Stimulated activated naive CD4-positive, alpha-beta T cell treated with Interleukin-2 at 50 U/mL for 16 hours (primary cell): ENCODE results near the gene DUS1L.

Experiments used
- DNase-seq: peaks from one replicate; lab custom pipeline; 2025; lab: John Stamatoyannopoulos, UW

The DUS1L gene

GRCh38 chr17:82076018-82076784, 10.6 kb upstream of the DUS1L start:
- no peak for DNase-seq

- no peak for DNase-seq
Measured at GRCh38 chr17:82073446-82073845, 7.8 kb upstream of the DUS1L start.

- DNase-seq: no peak
Measured at GRCh38 chr17:82072827-82073226, 7.2 kb upstream of the DUS1L start.

- DNase-seq: no peak
Measured at GRCh38 chr17:82070611-82071010, 5.0 kb upstream of the DUS1L start.

DNA sequence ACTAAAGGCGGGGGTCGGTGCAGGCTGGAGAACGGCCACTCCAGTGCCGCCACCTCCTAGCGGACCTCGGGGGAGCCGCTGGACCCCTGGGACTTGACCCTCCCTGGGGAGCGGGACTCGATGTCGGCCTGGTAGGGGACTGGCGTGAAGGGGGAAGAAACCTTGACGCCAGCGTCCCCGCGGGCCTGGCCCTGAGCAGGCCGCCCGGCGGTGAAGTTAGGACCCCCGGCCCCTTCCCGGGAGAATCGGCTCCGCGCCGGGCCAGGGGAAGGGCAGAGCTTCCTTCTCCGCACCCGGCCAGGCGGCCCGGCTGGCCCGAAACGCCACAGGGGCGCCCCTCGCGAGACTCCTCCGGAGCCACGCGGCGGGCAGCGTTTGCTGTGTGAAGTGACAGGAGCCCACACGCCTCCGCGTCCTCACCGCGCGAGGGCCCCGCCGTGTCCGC, 389 bp downstream of the DUS1L start:
- peak; percentile 36 for DNase-seq

DNA sequence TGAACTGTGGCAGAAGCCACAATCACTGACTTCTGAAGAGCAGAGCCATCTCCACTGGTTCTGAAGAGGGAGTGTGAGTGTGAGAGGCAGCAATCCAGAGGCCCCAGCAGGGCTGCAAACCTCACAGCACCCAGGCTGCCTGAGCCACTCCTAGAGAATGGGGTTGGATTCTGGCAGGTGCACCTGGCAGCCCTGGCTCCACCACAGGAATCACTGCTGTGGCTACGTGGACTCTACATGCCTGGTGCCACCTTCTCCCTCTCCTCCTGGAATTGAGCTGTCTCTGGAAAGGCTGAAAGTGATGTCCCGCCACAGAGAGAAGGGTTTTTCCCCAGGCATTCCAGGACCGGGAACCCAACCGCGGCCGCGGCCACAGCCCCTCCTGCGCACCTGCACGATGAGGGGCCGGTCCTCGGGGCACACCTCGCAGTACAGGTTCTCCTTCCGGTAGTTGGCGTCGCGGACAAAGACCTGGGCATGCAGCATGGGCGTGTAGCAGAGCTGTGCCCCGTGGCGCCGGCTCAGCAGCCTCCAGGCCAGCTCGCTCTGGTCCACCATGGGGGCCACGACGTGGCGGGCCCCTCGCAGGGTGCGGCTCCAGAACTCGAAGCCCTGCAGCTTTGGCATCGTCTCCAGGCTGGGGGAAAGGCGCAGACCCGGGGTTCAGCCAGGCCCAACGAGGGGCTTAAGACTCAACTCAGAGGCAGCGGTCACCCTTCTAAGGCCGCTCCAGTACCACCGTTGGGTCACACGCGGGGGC, 991 bp downstream of the DUS1L start:
- DNase-seq: no peak

DNA sequence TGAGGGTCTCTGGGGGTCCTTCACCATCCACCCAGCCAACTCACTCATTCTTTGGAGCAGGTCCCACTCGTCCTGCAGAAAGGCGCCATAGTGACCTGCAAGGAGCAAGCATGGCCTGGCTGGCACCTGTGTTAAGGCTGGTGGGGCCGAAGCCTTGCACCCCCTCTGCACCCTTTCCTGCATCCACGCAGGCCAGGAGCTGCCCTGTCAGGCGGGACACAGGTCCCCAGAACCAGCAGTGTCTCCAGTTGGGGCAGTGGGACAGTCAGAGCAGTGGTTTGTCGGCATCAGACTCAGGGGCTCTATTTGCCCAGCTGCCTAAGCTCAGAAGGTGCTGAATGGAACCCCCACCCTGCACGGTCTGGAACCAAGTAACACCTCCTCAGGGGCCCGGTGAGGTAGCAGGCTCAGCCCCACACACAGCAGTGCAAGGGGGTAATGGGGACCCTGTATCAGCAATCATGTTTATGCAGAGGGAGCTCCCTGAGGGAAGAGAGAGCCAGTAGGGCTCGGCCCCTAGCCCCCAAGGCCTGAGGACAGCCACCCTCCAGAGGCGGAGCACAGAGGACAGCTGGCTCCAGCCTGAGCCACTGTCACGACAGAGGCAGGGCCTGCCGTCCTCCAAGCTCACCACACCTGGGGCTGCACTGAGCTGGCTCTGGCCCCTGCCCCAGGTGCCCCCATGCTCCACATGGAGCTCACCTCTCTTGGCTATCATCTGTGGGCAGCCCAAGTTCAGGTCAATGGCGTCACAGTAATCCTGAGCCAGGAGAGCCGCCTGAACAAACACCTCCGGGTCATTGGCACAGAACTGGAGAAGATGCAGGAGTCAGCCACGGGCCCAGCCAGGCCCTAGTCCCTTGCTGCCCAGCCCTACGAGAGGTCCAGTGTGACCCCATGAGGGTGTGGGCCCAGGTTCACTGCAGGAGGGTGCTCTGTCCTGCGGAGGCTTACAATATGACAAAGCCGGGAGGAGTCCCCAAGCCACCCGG, 1.9 kb downstream of the DUS1L start:
- DNase-seq: no peak

GRCh38 chr17:82062984-82063368, 2.6 kb downstream of the DUS1L start:
- DNase-seq: no peak

DNA sequence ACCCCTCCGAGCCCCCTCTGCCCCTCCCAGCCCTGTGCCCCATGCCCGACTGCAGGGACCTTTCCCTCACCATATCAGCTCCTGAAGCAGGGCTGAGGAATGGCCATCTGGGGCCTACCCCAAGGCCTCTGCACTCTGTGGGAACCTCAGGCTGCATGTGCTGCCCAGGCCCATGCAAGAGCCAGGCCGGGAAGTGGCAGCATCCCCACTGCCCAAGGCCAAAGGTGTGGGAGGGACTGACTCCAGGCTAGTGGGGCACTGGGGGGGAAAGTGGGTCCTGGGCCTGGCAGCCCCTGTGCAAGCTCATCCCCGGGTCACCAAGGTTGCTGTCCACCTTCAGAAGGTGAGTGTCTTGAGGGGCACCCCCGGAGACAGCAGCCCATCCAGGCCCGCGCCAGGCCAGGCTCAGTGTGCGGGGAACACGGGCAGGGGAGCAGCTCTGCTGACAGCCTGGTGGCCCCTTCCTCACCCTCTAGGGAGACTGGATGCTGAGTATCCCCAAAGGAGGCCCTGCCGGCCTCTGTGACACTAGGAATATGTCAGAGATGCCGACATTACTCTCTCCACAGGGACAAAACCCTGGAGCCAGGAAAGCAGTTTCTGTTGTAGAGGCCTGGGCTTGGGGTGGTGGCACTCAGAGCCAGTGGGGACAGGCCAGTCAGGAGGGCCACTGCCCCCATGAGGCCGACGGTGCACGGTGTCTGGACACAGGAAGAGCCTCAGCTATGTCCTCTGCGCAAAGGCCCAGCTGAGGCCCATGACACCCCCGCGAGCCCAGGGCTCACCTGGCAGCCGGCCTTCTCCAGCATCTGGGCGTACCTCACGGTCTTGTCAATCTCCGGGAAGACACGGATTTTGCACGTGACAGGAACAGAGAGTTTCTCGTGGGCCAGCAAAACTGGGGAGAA, 3.3 kb downstream of the DUS1L start:
- no peak for DNase-seq

DNA sequence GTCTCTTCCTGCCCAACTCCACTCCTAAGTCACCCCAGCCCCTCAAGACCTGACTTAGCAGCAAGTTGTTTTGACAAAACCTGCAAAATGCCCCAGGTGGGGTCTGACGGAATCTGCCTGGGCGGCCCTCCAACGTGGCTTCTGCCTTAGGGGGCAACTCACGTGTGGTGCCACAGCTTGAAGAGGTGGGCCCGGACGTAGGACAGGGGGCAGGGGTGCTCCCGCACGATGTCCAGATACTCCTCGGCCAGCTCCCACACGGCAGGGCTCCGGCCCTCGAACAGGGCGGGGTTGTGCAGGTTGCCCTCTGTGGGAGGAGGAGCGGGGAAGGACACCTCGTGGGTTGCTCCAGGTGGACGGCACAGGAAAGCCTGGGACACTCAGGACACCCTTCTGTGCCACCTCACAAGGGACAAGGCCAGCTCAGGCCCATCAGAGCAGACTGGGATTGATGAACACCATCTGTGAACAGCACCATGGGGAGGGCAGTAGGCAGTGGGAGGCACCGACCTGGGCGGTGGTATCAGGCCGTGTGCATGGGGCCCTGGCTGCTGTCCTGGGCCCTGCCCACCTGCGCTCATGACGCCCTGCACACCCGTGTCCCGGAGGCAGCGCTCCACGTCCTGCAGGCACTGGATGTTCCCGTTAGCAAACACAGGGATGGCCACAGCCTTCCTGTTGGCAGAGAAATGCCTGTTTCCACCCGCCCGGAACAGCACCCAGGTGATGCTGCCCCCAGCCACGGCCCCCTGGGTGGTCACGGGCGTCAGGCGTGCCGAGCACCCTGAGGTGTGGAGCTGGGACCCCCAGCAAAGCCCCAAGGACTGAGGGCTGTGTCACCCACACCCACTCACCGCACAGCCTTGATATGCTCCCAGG, 4.3 kb downstream of the DUS1L start:
- DNase-seq: no peak

- DNase-seq: no peak
Measured at GRCh38 chr17:82060614-82061013, 5.0 kb downstream of the DUS1L start.

DNA sequence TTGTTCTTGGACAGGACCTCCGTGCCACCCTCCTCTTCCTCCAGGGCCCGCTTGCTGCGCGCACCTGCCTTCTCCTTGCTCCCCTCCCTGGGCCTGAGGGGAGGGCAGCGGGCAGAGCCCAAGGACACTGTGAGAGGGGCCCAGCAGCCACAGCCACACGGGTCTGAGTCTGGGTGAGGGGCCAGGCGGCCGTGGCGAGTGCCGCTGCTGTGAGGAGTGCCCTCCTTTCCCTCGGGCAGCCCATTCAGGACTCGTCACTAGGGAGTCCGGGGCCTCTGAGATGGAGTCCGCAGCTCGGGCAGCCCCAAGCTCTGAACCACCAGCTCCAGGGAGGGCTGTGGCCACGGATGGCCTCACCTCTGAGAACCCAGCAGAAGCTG, 5.6 kb downstream of the DUS1L start:
- no peak for DNase-seq

DNA sequence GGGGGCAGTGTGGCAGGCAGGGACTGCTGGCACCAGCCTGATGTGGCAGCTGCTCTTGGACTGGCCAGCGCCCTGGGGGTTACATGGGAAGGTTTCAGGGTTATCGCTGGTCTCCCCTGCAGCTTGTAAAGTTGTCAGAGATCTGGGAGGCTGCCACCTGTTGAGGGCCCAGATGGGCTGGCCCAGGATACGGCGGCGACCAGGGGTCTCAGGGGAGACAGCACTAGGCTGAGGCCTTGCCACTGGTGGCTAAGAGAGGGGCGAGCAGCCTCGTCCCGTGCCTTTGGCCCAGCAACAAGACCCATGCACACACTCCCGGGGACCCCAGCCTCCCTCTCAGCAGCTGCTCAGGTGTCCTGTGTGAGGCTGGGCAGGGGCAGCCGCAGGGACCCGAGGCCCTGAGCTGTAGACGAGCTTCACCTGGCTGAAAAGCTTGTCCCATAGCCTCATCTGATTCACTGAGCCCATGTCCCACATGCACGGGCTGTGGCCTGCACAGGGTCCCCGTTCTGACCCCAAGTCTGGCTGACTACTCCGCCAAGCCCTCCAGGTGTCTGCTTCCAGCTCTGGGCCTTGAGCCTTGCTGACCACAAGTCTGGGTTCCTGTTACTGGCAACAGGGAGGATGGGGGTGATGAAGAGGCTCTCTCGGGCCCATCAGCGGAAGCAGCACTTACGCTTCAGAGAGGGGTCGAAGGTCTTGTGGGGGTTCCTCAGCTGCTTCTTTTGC, 6.2 kb downstream of the DUS1L start:
- DNase-seq: no peak

- DNase-seq: no peak
Measured at GRCh38 chr17:82058855-82059249, 6.8 kb downstream of the DUS1L start.

GRCh38 chr17:82058230-82058854, 7.3 kb downstream of the DUS1L start:
- DNase-seq: no peak

DNA sequence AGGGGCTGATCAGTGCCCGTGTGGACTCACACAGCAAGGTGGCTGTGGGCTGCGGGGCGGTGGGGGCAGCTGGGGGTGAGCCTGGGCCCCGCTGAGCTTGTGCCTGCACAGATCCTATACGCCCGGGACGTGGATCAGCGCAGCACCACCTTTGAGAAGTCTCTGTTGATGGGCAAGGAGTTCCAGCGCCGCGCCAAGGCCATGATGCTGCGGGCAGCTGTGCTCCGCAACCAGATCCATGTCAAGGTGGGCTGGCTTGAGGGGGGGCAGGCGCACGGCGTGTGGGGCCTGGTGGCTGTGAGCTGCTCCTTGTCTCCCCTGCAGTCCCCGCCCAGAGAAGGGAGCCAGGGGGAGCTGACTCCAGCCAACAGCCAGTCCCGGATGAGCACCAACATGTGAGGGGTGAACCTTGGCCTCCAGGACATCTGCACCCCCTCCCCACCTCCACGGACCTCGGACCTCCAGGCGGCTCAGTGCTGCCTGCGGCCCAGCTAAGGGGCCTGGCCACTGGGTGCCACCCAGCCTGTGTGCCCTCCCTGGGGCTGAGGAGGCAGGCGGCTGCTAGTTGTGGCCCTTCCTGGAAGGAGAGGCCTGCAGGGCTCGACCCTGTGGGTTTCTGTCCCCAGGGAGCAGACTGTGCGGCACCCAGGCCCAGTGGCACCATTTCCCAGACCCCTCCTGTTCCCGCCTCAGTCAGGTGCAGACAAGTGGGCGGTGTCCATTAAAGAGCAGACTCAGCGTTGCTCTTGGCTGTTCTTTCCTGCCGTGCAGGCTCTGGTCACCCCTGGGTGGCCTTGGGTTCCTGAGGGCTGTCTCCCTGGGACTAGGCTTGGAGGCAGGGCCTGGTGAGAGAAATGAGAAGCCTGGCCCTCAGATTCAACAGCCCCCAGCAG, 8.6 kb downstream of the DUS1L start:
- no peak for DNase-seq

- DNase-seq: no peak
Measured at GRCh38 chr17:82055965-82056728, 9.5 kb downstream of the DUS1L start.
